PC-3 (cell line): ENCODE data around the gene ICAM4.

ENCODE experiments used
- EZH2 ChIP-seq: fragments of 300-600 bp; sonication (generic); IDR thresholded peaks from one replicate; pipeline ENCODE4 v1.6.1; 2017; ENCODE audit warnings: antibody characterized with exemption, mild to moderate bottlenecking, low read length; ENCODE audit not compliant: unreplicated experiment
- EZH2phosphoT487 ChIP-seq: fragments of 300-600 bp; sonication (generic); IDR thresholded peaks from 2 replicates; pipeline ENCODE4 v1.6.1; 2018; ENCODE audit warnings: mild to moderate bottlenecking, antibody characterized with exemption, low read length, borderline replicate concordance
- TF ChIP-seq, protein P1 (sequence below): fragments of 300-600 bp; sonication (generic); conservative IDR thresholded peaks from 2 replicates; pipeline ENCODE4 v1.5.1; 2017; ENCODE audit warnings: antibody characterized with exemption, low read depth, mild to moderate bottlenecking, low read length

DNA sequence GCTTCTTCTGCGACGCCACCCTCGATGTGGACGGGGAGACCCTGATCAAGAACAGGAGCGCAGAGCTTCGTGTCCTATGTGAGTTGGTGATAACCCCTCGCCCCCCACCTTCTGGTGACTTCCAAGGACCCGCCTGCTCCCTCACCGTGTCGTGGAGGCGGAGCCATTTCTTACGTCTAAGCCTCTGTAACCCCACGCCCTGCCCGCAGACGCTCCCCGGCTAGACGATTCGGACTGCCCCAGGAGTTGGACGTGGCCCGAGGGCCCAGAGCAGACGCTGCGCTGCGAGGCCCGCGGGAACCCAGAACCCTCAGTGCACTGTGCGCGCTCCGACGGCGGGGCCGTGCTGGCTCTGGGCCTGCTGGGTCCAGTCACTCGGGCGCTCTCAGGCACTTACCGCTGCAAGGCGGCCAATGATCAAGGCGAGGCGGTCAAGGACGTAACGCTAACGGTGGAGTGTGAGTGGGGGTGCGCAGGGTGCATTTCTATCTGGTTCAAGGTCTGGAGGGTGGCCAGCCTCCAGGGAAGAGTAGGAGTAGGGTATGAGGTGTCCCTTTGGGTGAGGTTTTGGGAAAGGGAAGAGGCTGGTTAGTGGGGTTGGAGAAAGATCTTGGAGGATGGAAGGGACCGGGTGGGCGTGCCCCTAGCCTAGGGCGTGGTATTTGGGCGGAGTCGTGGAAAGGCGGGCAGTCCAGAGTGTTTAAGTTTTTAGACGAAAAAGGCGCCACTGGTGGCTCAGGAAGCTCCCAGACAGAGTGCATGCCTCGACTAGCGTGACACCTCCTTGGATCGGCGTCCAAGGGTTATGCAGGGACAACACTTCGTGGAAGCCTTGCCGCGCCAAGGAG is 6.3 kb downstream of the ICAM4 start:
- TF ChIP-seq, protein P1, sequence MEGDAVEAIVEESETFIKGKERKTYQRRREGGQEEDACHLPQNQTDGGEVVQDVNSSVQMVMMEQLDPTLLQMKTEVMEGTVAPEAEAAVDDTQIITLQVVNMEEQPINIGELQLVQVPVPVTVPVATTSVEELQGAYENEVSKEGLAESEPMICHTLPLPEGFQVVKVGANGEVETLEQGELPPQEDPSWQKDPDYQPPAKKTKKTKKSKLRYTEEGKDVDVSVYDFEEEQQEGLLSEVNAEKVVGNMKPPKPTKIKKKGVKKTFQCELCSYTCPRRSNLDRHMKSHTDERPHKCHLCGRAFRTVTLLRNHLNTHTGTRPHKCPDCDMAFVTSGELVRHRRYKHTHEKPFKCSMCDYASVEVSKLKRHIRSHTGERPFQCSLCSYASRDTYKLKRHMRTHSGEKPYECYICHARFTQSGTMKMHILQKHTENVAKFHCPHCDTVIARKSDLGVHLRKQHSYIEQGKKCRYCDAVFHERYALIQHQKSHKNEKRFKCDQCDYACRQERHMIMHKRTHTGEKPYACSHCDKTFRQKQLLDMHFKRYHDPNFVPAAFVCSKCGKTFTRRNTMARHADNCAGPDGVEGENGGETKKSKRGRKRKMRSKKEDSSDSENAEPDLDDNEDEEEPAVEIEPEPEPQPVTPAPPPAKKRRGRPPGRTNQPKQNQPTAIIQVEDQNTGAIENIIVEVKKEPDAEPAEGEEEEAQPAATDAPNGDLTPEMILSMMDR: no peak
- TF ChIP-seq EZH2phosphoT487 (no peak), EZH2 (no peak)
